Right lobe of liver (tissue), 6 donors: Measurements from ENCODE around the gene EPB41. TPM values are rescaled to one million over a fixed set of nuclear protein-coding genes. Genes with fewer than 3 reads are reported as not detected.
"Not testable (repeated sequence)": the region's sequence is repeated elsewhere in the genome, so short reads cannot be mapped to it uniquely, and the experiment has no call there.

ENCODE experiments used
- ATAC-seq, 4 donors: fragments of 200-7000 bp; cut with Tn5 transposase; one replicate each; pipeline ENCODE4 v1.9.1; 2020; ENCODE audit warnings: mild to moderate bottlenecking in 4 of 4, moderate library complexity in 4 of 4
- DNase-seq, 3 donors: peaks; one replicate each; pipeline ENCODE4 v3.0.0-alpha.2; 2020
- H3K27ac ChIP-seq, 3 donors: fragments of 200-600 bp; one replicate each; pipeline ENCODE4 v1.8.0; 2022
- H3K27me3 ChIP-seq, 2 donors: fragments of 200-600 bp; one replicate each; pipeline ENCODE4 v1.8.0; 2022
- H3K36me3 ChIP-seq, 4 donors: fragments of 200-600 bp; sonication (generic) in 1 of 4; one replicate each; pipeline versions ENCODE4 v1.5.1 to v1.8.0; 2017 to 2022; ENCODE audit warnings: control low read depth in 1 of 4
- H3K4me1 ChIP-seq, 4 donors: fragments of 200-600 bp; sonication (generic) in 1 of 4; one replicate each; pipeline versions ENCODE4 v1.5.1 to v1.8.0; 2017 to 2022; ENCODE audit warnings: control low read depth in 1 of 4
- H3K4me3 ChIP-seq, 3 donors: fragments of 200-600 bp; one replicate each; pipeline ENCODE4 v1.8.0; 2022
- H3K9me3 ChIP-seq, 4 donors: fragments of 200-600 bp; sonication (generic) in 1 of 4; one replicate each; pipeline versions ENCODE4 v1.5.1 to v1.8.0; 2017 to 2022; ENCODE audit warnings: control low read depth in 1 of 4
- CTCF ChIP-seq, 4 donors: fragments of 200-600 bp in 3 of 4; fragments of 450-650 bp in 1 of 4; IDR thresholded peaks; one replicate each; pipeline versions ENCODE4 v1.5.1 to v1.8.0; 2016 to 2022; ENCODE audit warnings: antibody characterized with exemption in 4 of 4, mild to moderate bottlenecking in 2 of 4
- POLR2A ChIP-seq: fragments of 450-650 bp; IDR thresholded peaks from one replicate; pipeline ENCODE4 v1.6.1; 2017; ENCODE audit warnings: antibody characterized with exemption, mild to moderate bottlenecking
- WGBS: methylation state at CpG from one replicate; pipeline ENCODE4 v1.1.6; 2018; ENCODE audit warnings: low coverage, low lambda C conversion rate; ENCODE audit not compliant: insufficient coverage; ENCODE audit errors: missing lambda C conversion rate; 5-methylcytosine and 5-hydroxymethylcytosine counted together
- intact Hi-C, 2 donors: fragments of 100-400 bp; cut with DNase I; formaldehyde crosslinking; loops; one replicate each; pipeline versions ENCODE4 v1.11.2 to v1.14.1; 2022
- total RNA-seq, 6 experiments: library from RNA; depleted of rRNA in 2 of 6; stranded (reverse); fragments of >200 nt in 2 of 6; fragmentation: NEBNext Ultra II Directional in 3 of 6; extraction: Animal tissue kit (Norgen Biotek cat#: 25700) in 3 of 6; gene quantifications; one replicate each; pipeline versions ENCODE4 v1.1.0 to v1.2.4, GENCODE V29; 2016 to 2023
- donor health status: DM: no; HTN: yes; CAD: no.
- donor health status: DM: no; HTN: no; CAD: no.
- donor health status: DM: no; HTN: no; CAD: no.
- donor health status: DM: no; HTN: yes; CAD: no.
- donor health status: DM: no; HTN: yes; CAD: no.

The EPB41 gene
- total RNA-seq, 6 experiments from 2014 or later, result 35.3 to 58.7 (median 49.2) TPM

GRCh38 chr1:29099286-29099685, 184.9 kb downstream of the EPB41 start:
- Histone ChIP-seq H3K27me3 (no peaks in the 10 kb centered on the region), H3K9me3 (no peaks in the 10 kb centered on the region), H3K4me1 (no peaks in the 10 kb centered on the region), H3K36me3 (peaks cover 0 to 11% (median 5%) of the 10 kb centered on the region in 4 donors), H3K27ac (no peak overlapping the region), H3K4me3 (no peak overlapping the region)
- ATAC-seq, result no peak
- no peak for DNase-seq
- intact Hi-C loops, result no loop called here
- no peak for TF ChIP-seq CTCF (IDR thresholded peaks at IDR 0.05)
- TF ChIP-seq POLR2A, result no peak
- 50% methylated on average over 2 of the region's 4 CpGs for WGBS

GRCh38 chr1:29100487-29100886, 186.1 kb downstream of the EPB41 start:
- Histone ChIP-seq H3K4me1 (peaks cover 0 to under 1% (median 0%) of the 10 kb centered on the region in 4 donors), H3K9me3 (no peaks in the 10 kb centered on the region), H3K27me3 (no peaks in the 10 kb centered on the region), H3K36me3 (peaks cover 0 to 11% (median 5%) of the 10 kb centered on the region in 4 donors), H3K27ac (no peak overlapping the region), H3K4me3 (no peak overlapping the region)
- no peak for DNase-seq
- TF ChIP-seq CTCF (IDR thresholded peaks at IDR 0.05) (no peak), POLR2A (no peak)
- intact Hi-C loops, result no loop called here
- WGBS, result 80% methylated on average over 1 of the region's 1 CpG
- ATAC-seq, result no peak

- H3K4me3 ChIP-seq, result peak overlapping the region in 1 of 3 donors; percentile 20
- DNase-seq, result peak; percentile 61 to 76 (median 71)
- H3K27ac ChIP-seq, result peak overlapping the region; percentile 12 to 83 (median 57)
- no peaks in the 10 kb centered on the region for H3K9me3 ChIP-seq
- intact Hi-C loops, result no loop called here
- WGBS, result 48% methylated on average over 6 of the region's 6 CpGs
- peak; percentile 95 to 97 (median 96) for ATAC-seq
- peaks cover 0 to 20% (median 3%) of the 10 kb centered on the region in 4 donors for H3K36me3 ChIP-seq
- H3K4me1 ChIP-seq, result peaks cover 0 to 15% (median 0%) of the 10 kb centered on the region in 4 donors
- H3K27me3 ChIP-seq, result no peaks in the 10 kb centered on the region
- no peak for TF ChIP-seq POLR2A
- TF ChIP-seq CTCF (IDR thresholded peaks at IDR 0.05), result no peak
Observed at GRCh38 chr1:29105822-29106221, 191.5 kb downstream of the EPB41 start.

GRCh38 chr1:29108041-29108440, 193.7 kb downstream of the EPB41 start:
- H3K4me1 ChIP-seq, result peaks cover 0 to 15% (median 0%) of the 10 kb centered on the region in 4 donors
- ATAC-seq, intact Hi-C loops, H3K27ac ChIP-seq, H3K27me3 ChIP-seq, DNase-seq, H3K9me3 ChIP-seq, H3K4me3 ChIP-seq: not testable (repeated sequence)
- peaks cover 0 to 20% (median 5%) of the 10 kb centered on the region in 4 donors for H3K36me3 ChIP-seq
- 64% methylated on average over 4 of the region's 6 CpGs for WGBS

- DNase-seq (no peak), ATAC-seq (no peak)
- no peak overlapping the region for H3K27ac ChIP-seq
- peaks cover 0 to 4% (median 0%) of the 10 kb centered on the region in 4 donors for H3K4me1 ChIP-seq
- no peak overlapping the region for H3K4me3 ChIP-seq
- no peaks in the 10 kb centered on the region for H3K27me3 ChIP-seq
- TF ChIP-seq CTCF (IDR thresholded peaks at IDR 0.05), result no peak
- no peak for TF ChIP-seq POLR2A
- peaks cover 0 to 31% (median 8%) of the 10 kb centered on the region in 4 donors for H3K36me3 ChIP-seq
- intact Hi-C loops, result no loop called here
- H3K9me3 ChIP-seq, result no peaks in the 10 kb centered on the region
- 71% methylated on average over 3 of the region's 7 CpGs for WGBS
Observed at GRCh38 chr1:29112705-29113412, 198.5 kb downstream of the EPB41 start.
